GM18499 (cell line): ENCODE results near the gene CTXN2.

ENCODE experiments used
- ATAC-seq: cut with Tn5 transposase; IDR thresholded peaks from one replicate; pipeline ENCODE4 v1.9.1; 2021; ENCODE audit warnings: moderate number of reproducible peaks; ENCODE audit not compliant: insufficient read depth, unreplicated experiment

The CTXN2 gene

DNA sequence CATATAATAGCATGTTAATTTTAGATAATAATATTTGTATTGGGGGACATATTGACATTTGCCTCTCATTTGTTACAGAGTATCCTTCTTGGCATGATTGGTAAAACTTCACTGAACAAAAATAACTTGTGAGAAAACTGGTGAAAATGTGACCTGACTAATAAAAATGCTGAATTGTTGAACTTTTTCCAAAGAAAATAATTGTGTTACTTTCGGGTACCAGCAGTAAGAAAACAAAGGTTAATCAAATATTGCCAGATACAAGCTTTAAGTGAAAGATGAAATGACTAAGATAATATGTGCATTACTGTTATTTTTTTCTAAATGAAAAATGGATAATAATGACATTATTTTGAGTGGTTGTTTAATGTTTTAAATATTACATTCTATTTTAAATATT, 29.8 kb downstream of the CTXN2 start:
- no peak for ATAC-seq

GRCh38 chr15:48221885-48222284, 30.4 kb downstream of the CTXN2 start:
- ATAC-seq, result no peak

DNA sequence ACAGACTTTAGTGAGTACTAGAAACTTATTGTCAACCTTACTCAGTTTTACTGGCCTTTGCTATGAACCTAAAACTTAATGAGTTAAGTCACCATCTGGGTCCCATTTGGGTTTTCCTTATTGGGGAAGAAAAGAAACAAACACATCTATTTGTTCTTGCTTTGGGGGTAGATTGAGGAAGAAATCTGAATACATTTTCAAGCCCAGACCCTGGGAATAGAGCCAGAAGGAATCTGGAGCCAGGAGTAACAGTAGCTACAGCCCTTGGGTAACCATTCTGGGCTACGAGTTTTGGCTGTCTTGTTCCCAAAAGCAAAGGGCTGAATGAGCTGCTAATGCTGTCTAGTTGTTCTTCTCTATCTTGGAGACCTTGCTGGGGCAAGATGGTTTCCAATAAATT, 31.2 kb downstream of the CTXN2 start:
- no peak for ATAC-seq

DNA sequence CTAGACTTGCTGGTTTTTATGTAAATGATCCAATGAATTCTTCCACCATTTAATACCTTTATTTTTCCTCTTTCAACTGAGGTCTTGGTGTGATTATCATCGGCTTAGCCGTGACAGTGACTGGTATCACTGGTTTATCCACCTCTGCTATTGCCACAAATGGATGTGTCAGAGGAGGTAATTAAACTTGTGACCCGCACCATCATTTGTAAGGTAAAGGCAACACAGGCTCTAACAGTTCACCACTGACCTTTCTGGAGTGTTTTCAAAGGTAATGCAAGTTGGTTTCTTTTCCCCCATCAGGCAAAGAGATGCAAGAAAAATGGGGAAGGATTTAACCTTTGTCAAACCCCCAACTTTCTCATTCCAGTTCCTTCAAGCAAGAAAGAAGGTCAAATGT, 34.3 kb downstream of the CTXN2 start:
- ATAC-seq, result no peak

- no peak for ATAC-seq
These were observed 39.0 kb downstream of the CTXN2 start for GRCh38 chr15:48230498-48230897.

DNA sequence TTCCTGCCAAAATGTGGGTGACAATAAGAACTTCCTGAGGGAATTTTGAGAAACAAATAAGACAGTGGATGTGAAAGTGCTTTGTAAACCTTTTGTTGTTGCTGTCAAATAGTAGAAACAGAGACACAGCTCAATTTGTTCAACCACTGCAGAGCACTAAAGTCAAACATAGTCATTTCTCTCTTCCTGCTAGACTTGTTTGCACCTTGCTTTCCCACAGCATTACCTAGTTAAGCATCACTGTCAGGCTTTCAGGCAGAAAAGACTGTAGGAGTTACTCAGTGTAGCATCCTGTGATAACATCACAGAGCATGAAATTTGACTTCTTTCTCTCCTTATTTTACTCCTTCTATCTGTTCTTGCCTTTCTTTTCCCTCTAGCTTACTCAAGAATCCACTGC, 41.8 kb downstream of the CTXN2 start:
- ATAC-seq, result no peak

- no peak for ATAC-seq
These were observed 47.9 kb downstream of the CTXN2 start for GRCh38 chr15:48239334-48239733.

- no peak for ATAC-seq
These were observed 50.5 kb downstream of the CTXN2 start for GRCh38 chr15:48242015-48242414.

DNA sequence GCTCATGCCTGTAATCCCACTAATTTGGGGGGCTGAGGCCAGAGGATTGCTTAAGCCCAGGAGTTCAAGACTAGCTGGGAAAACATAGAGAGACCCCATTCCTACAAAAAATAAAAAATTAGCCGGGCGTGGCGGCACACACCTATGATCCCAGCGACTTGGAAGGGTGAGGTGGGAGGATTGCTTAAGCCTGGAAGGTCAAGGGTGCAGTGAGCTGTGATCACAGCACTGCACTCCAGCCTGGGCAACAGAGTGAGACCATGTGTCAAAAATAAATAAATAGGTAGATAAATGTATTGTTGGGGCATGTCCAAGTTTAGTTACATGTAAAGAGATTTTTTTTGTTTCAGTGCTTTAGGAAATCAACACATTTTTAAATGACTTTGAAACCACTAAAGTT, 51.1 kb downstream of the CTXN2 start:
- no peak for ATAC-seq

- ATAC-seq, result no peak
These were observed 53.5 kb downstream of the CTXN2 start for GRCh38 chr15:48244921-48245320.

GRCh38 chr15:48248414-48248813, 56.9 kb downstream of the CTXN2 start:
- no peak for ATAC-seq

DNA sequence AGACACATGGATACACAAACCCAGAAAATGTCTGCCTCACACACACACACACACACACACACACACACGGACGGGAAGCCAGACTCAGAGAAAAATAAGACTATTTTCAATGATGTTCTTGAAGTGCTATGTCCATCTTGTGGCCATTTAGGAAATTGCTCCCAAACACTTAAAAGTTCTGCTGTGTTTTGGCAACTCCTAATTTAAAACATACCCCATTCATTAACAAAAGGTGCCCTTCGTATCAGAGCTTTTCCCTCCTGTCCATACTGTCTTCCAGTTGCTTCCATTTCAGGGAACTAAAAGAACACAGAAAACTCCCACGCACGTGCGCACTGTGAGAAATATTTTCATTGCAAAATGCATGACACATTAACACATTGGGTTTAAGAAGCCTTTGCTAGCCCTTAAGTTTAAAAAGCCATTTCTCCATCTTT, 59.2 kb downstream of the CTXN2 start:
- no peak for ATAC-seq

GRCh38 chr15:48253172-48253571, 61.7 kb downstream of the CTXN2 start:
- no peak for ATAC-seq
